Vagina (tissue), 2 donors: ENCODE data around the gene ECM1. TPM values are rescaled to one million over a fixed set of nuclear protein-coding genes. Genes with fewer than 3 reads are reported as not detected.
A peak's percentile ranks its signal among the peaks of the same experiment; 100 is the strongest.

Source experiments
- DNase-seq, 2 donors: peaks; one replicate each; pipeline ENCODE4 v3.0.0-alpha.2; 2017; ENCODE audit errors: extremely low spot score in 2 of 2
- H3K27ac ChIP-seq: fragments of 200-600 bp; sonication (generic); one replicate; pipeline ENCODE4 v1.5.1; 2019
- H3K27me3 ChIP-seq: fragments of 200-600 bp; sonication (generic); one replicate; pipeline ENCODE4 v1.5.1; 2019
- H3K36me3 ChIP-seq, 2 donors: fragments of 200-600 bp; sonication (generic); one replicate each; pipeline ENCODE4 v1.5.1; 2017 to 2019
- H3K4me1 ChIP-seq: fragments of 200-600 bp; sonication (generic); one replicate; pipeline ENCODE4 v1.5.1; 2019
- H3K4me3 ChIP-seq, 2 donors: fragments of 200-600 bp; sonication (generic); 1 replicate in 1 of 2; 2 replicates in 1 of 2; pipeline ENCODE4 v1.5.1; 2016 to 2019
- H3K9me3 ChIP-seq: fragments of 200-600 bp; sonication (generic); one replicate; pipeline ENCODE4 v1.5.1; 2019
- CTCF ChIP-seq, 3 experiments: fragments of 450-650 bp in 2 of 3; fragments of 200-600 bp in 1 of 3; sonication (generic) in 1 of 3; IDR thresholded peaks; one replicate each; pipeline ENCODE4 v1.5.1; 2017 to 2019; ENCODE audit warnings: antibody characterized with exemption in 3 of 3, mild to moderate bottlenecking in 2 of 3, moderate library complexity in 2 of 3
- POLR2A ChIP-seq, 2 donors: fragments of 450-650 bp; IDR thresholded peaks; one replicate each; pipeline ENCODE4 v1.6.1; 2017; ENCODE audit warnings: antibody characterized with exemption in 2 of 2, mild to moderate bottlenecking in 2 of 2, moderate library complexity in 2 of 2
- POLR2AphosphoS5 ChIP-seq, 2 donors: sonication (generic); formaldehyde crosslinking; IDR thresholded peaks; one replicate each; pipeline ENCODE4 v1.9.0; 2017; ENCODE audit warnings: antibody characterized with exemption in 2 of 2, mild to moderate bottlenecking in 2 of 2, low read depth in 1 of 2; ENCODE audit not compliant: insufficient read depth in 1 of 2
- intact Hi-C: fragments of 100-400 bp; cut with DNase I; formaldehyde crosslinking; loops from one replicate; pipeline ENCODE4 v1.15.1; 2023
- total RNA-seq: library from RNA; depleted of rRNA; stranded (reverse); fragments of >200 nt; gene quantifications from one replicate; pipeline ENCODE4 v1.2.3, GENCODE V29; 2016

ECM1 gene
- total RNA-seq, 1 donor from 2014 or later, result 130 TPM

DNA sequence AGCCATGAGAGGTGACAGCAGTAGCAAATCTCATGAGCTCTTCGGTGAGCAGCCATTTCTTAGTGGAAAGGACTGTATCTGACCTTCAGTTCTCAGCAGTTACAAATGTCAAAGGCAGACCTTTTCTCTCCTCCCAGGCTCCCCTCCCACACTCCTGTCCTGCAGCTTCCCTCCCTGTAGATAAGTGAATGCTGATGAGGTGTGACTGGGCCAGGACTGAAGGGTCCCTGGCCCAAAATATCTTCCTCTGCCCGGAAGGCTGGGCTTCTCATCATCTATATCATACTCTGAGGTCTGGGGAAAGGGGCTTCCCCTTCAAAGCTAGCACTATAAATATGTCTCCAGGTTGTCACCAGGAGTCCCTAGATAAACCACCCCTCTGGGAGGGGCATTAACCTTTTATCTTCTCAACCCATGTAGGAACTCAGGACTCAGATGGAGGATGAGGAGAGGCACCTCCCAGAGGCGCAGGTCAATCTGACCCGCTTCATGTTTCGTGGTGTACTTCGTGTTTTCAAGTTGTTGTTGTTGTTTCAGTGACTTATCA, 37.6 kb downstream of the ECM1 start:
- H3K4me1 ChIP-seq, result peaks cover 16% of the 10 kb centered on the region
- no peak overlapping the region for H3K4me3 ChIP-seq
- intact Hi-C loops, result no loop called here
- TF ChIP-seq POLR2A (IDR thresholded peaks at IDR 0.05), result no peak
- no peak for TF ChIP-seq CTCF (IDR thresholded peaks at IDR 0.05)
- no peak for TF ChIP-seq POLR2AphosphoS5 (IDR thresholded peaks at IDR 0.05; ENCODE audit: insufficient read depth in 1 of 2, low read depth in 1 of 2)
- no peaks in the 10 kb centered on the region for H3K9me3 ChIP-seq
- H3K36me3 ChIP-seq, result no peaks in the 10 kb centered on the region
- H3K27me3 ChIP-seq, result no peaks in the 10 kb centered on the region
- no peak for DNase-seq
- no peak overlapping the region for H3K27ac ChIP-seq

- no peak overlapping the region for H3K4me3 ChIP-seq
- DNase-seq, result no peak
- TF ChIP-seq CTCF (IDR thresholded peaks at IDR 0.05), result no peak
- TF ChIP-seq POLR2A (IDR thresholded peaks at IDR 0.05), result no peak
- no peak for TF ChIP-seq POLR2AphosphoS5 (IDR thresholded peaks at IDR 0.05; ENCODE audit: insufficient read depth in 1 of 2, low read depth in 1 of 2)
- H3K27me3 ChIP-seq, result no peaks in the 10 kb centered on the region
- intact Hi-C loops, result no loop called here
- H3K36me3 ChIP-seq, result no peaks in the 10 kb centered on the region
- peaks cover 24% of the 10 kb centered on the region for H3K4me1 ChIP-seq
- H3K9me3 ChIP-seq, result no peaks in the 10 kb centered on the region
- no peak overlapping the region for H3K27ac ChIP-seq
Observed at GRCh38 chr1:150546294-150546937, 38.5 kb downstream of the ECM1 start.

DNA sequence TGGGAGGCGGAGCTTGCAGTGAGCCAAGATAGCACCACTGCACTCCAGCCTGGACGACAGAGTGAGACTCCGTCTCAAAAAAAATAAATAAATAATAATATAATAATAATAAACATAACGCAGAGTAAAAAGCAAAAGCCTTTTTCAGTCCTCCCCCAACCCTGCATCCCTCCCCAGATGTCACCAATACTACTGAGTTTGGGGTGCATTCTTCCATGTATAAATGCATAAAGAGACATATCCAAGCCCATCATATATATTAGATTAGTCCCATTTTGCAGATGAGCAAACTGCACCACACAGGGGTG, 40.4 kb downstream of the ECM1 start:
- Histone ChIP-seq H3K4me3 (peak overlapping the region; percentile 61 to 73), H3K36me3 (no peaks in the 10 kb centered on the region), H3K4me1 (peaks cover 43% of the 10 kb centered on the region), H3K27me3 (no peaks in the 10 kb centered on the region), H3K9me3 (no peaks in the 10 kb centered on the region), H3K27ac (peak overlapping the region; percentile 94)
- intact Hi-C loops, result no loop called here
- DNase-seq, result no peak
- TF ChIP-seq POLR2AphosphoS5 (IDR thresholded peaks at IDR 0.05; ENCODE audit: insufficient read depth in 1 of 2, low read depth in 1 of 2) (no peak), POLR2A (IDR thresholded peaks at IDR 0.05) (no peak), CTCF (IDR thresholded peaks at IDR 0.05) (no peak)

DNA sequence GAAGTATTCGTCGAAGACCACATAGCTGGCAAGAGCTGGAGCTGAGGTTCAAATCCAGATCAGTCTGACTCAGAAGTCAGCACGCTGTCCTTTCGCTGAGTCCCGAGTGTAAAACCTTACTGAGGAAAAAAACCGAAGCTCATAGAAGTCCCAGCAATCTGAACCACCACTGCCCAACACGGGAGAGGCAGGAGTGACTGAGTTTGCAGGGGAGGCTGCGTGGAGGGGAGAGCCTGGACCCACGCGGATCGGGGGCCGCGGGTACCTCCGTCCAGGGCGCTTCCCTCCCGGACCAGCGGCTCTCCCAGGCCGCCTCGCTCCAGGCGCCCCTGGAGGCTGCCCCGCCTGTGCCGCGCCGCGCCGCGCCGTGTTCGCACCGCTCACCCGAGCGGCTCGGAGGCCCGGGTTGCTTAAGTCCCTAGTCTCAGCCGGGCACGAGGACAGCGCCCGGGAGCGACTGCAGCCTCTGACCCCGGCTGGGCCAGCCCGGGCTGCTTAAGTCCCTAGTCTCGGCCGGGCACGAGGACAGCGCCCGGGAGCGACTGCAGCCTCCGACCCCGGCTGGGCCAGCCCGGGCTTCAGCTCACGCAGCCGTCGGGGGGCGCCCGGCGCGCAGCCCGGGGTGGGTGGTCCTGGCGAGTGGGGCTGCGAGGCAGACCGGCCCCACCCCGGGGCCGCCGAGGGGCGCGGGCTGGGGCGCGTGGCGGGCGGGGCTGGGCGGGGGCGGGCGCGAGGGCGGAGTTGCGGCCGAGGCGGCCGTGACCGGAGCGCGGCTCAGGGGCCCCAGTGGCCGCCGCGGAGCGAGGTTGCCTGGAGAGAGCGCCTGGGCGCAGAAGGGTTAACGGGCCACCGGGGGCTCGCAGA, 41.0 kb downstream of the ECM1 start, which contains the start of gene ADAMTSL4:
ADAMTSL4 (plus strand) TSS at position 777 of the 864 bp plus-strand sequence. CDS start 2,881 bp downstream, outside the sequence.
- Histone ChIP-seq H3K9me3 (no peaks in the 10 kb centered on the region), H3K4me3 (peak within 1 kb of the TSS; percentile 61 to 73), H3K27me3 (no peaks in the 10 kb centered on the region), H3K4me1 (peaks cover 46% of the 10 kb centered on the region), H3K27ac (peak within 1 kb of the TSS; percentile 94), H3K36me3 (no peaks in the 10 kb centered on the region)
- no peak for DNase-seq
- TF ChIP-seq CTCF (IDR thresholded peaks at IDR 0.05) (peak in 1 of 3 experiments; percentile 9), POLR2A (IDR thresholded peaks at IDR 0.05) (peak in 1 of 2 donors; percentile 59), POLR2AphosphoS5 (IDR thresholded peaks at IDR 0.05; ENCODE audit: insufficient read depth in 1 of 2, low read depth in 1 of 2) (no peak)
- intact Hi-C loops, result no loop called here
